Smooth muscle cell of the umbilical artery (primary cell): ENCODE data around the gene IL1RL1. TPM values are rescaled to one million over a fixed set of nuclear protein-coding genes. Genes with fewer than 3 reads are reported as not detected.

Source experiments
- total RNA-seq: library from RNA; depleted of rRNA; stranded (reverse); fragments of >200 nt; gene quantifications from 2 replicates; pipeline ENCODE4 v1.2.3, GENCODE V29; 2014

IL1RL1 gene
- 0.14 and 0.30 TPM in 2 replicates for total RNA-seq

GRCh38 chr2:102310964-102311640, at the start of gene IL1RL1:
TSS of gene IL1RL1 (plus strand) at chr2:102311563. CDS start at chr2:102338265, 26,702 bp downstream.

GRCh38 chr2:102355526-102356380, 44.4 kb downstream of the IL1RL1 start, which contains the start of gene IL18R1:
TSS of gene IL18R1 (plus strand) at chr2:102355796. CDS start at chr2:102362661, 6,865 bp downstream.

Other genes starting within 250 kb of the IL1RL1 start
- 17.6 and 25.5 TPM in 2 replicates for gene IL1R1, start 168.8 kb upstream of the IL1RL1 start, total RNA-seq
- gene IL1RL2, start 124.5 kb upstream of the IL1RL1 start, total RNA-seq: 0.30 and 0.42 TPM in 2 replicates
- gene IL18R1, start 44.2 kb downstream of the IL1RL1 start, total RNA-seq: 0.28 and 0.30 TPM in 2 replicates
- gene IL18RAP, start 111.6 kb downstream of the IL1RL1 start, total RNA-seq: not detected in 2 replicates
- gene SLC9A4, start 161.7 kb downstream of the IL1RL1 start, total RNA-seq: not detected in 2 replicates